Measurements from ENCODE around the gene METTL24.

METTL24 gene

GRCh38 chr6:110196874-110197273, 161.3 kb downstream of the METTL24 start:
- DNase-seq (ENCODE audit: low read depth, low spot score), result no peak

GRCh38 chr6:110195639-110196038, 162.5 kb downstream of the METTL24 start:
- DNase-seq (ENCODE audit: low read depth, low spot score), result no peak

All from activated naive CD8-positive, alpha-beta T cell treated with anti-CD3 and anti-CD28 coated beads, Interleukin-2, amount 50 U/mL, for 16 hours (primary cell).